ENCODE data around the gene PLXNB1.

Gene PLXNB1

DNA sequence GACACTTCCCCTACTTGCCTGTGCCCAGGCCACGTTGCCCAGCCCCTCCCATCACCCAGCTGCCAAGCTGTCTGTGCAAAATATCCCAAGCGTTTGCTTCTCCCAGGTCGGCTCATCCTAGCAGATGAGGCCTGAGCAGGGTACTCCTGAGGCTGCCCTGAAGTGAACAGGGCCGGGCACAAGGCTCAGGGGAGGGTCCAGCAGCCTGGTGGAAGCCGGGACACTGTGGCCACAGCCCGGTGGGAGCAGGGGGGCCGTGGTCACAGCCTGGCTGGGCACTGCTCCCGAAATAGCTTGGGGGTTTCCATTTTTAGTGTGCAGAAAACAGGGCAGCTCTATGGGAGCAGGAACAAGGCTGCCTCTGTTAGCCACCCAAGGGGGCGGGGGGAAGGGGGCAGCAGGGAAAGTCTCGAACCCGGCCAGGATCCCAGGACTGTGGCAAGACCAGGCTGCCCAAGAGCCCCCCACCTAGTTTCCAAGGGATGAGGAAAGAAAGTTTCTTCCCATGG, 3.4 kb downstream of the PLXNB1 start:
- no peak overlapping the region for H3K27ac ChIP-seq
- TF ChIP-seq, protein P1, sequence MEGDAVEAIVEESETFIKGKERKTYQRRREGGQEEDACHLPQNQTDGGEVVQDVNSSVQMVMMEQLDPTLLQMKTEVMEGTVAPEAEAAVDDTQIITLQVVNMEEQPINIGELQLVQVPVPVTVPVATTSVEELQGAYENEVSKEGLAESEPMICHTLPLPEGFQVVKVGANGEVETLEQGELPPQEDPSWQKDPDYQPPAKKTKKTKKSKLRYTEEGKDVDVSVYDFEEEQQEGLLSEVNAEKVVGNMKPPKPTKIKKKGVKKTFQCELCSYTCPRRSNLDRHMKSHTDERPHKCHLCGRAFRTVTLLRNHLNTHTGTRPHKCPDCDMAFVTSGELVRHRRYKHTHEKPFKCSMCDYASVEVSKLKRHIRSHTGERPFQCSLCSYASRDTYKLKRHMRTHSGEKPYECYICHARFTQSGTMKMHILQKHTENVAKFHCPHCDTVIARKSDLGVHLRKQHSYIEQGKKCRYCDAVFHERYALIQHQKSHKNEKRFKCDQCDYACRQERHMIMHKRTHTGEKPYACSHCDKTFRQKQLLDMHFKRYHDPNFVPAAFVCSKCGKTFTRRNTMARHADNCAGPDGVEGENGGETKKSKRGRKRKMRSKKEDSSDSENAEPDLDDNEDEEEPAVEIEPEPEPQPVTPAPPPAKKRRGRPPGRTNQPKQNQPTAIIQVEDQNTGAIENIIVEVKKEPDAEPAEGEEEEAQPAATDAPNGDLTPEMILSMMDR (conservative IDR thresholded peaks at IDR 0.05), result no peak
- TF ChIP-seq ZFX (IDR thresholded peaks at IDR 0.05), result no peak

DNA sequence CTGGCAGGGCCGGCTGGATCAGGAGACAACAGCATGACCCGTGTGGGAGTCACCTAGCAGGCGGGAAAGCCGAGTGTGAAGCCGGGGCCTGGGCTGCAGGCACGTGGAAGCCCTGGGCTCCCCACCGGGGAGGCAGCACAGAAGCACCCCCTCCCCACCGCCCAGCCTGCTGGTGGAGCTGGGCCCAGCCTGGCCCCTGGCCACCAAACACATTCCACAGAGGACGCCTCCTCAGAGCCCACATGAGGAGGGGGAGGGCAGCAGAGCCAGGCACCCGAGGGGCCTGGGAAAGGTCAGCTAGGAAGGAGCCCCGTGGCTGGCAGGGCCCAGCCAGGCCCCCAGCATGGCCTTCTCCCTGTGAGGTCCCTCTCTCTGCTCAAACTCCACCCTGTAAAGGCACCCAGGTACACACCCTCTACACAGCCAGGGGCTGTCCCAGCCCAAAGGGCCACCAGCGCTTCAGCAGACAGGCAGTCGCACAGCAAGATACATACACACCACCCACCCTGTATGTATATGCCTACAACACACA, 4.5 kb downstream of the PLXNB1 start:
- H3K27ac ChIP-seq, result no peak overlapping the region
- TF ChIP-seq ZFX (IDR thresholded peaks at IDR 0.05), result no peak
- TF ChIP-seq, protein P1 (conservative IDR thresholded peaks at IDR 0.05), result no peak

DNA sequence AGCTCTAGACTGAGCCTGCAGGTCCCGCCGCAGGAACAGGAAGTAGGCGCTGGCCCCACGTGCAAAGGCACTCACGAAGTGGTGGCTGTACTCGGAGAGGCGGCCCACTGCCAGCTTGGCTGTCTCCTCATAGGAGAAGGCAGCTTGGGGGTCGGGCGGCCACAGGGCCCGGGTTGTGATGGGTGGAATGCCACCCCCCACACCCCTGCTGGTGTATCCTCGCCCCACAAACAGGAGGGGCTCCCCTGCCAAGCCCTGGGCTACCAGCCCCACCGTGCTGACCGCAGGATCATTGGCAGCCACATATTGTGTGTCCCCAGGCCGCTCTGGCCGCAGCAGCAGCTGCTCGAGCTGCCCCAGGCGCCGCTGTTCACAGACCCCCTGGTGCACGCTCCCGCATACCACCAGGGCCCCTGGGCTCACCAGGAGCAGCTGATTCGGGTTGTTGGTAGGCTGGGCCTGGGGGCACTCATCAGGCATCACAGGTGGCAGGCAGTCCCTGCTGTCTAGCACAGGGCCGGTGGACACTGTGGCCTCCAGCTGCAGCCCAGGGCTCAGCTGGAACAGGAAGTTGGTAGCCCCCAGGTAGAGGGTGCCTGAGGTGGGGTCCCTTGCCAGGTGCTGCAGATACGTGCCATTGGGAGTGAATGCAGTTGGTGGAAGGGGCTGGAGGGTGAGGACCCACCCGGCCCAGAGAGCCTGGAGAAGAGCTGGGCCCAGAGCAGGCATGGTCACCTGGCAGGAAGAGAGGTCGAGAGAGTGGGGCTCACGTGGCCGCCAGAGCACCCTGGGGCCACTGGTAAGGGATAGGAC, 5.8 kb downstream of the PLXNB1 start:
- H3K27ac ChIP-seq, result no peak overlapping the region
- TF ChIP-seq, protein P1 (conservative IDR thresholded peaks at IDR 0.05), result no peak
- TF ChIP-seq ZFX (IDR thresholded peaks at IDR 0.05), result no peak

DNA sequence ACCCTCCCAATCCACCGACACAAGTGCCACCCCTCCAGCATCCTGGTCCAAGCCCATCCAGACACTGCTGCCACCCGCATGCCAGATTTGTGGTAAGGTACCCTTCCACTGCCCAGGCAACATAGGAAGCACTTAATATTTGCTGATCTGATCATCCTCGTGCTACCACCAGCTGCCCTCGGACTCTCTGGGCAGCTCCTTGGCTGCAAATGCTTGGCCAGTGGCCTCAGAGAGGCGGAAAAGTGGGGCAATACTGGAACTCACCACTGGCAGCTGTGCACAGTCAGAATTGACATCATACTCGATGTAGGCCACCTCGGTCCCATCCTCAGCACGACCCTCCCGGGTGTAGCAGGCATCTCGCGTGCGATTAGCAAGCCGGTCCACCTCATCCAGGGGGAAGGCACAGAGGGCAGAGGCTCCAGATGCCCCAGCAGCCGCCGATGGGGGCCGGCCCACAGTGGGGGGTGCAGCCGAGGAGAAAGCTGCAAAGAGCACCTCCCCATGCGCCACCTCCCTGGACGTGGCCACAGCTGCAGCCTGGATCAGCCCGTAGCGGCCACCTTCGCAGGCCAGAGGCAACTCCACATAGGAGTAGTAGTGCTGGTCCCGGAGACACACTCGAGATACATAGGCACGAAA, 6.5 kb downstream of the PLXNB1 start:
- H3K27ac ChIP-seq, result no peak overlapping the region
- TF ChIP-seq ZFX (IDR thresholded peaks at IDR 0.05), result no peak
- TF ChIP-seq, protein P1 (conservative IDR thresholded peaks at IDR 0.05), result no peak

DNA sequence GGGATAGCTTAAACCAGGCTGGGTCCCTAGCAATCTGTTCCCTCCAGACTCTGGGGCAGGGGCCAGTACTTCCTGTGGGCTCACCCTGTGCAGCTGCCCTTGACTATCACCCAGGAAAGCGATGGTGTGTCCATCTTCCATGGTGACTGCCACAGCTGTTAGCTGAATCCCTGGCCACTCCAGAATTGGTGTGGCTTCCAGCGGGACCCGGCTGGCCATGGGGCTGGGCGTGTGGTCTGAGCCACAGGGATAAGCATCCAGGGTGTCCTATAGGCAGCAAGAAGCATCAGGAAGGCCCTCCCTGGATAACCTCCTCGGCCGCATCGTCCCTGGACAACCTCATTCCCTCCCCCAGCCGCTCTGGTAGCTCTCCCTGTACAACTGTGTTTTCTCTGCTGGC, 7.2 kb downstream of the PLXNB1 start:
- TF ChIP-seq, protein P1 (conservative IDR thresholded peaks at IDR 0.05), result no peak
- no peak for TF ChIP-seq ZFX (IDR thresholded peaks at IDR 0.05)

DNA sequence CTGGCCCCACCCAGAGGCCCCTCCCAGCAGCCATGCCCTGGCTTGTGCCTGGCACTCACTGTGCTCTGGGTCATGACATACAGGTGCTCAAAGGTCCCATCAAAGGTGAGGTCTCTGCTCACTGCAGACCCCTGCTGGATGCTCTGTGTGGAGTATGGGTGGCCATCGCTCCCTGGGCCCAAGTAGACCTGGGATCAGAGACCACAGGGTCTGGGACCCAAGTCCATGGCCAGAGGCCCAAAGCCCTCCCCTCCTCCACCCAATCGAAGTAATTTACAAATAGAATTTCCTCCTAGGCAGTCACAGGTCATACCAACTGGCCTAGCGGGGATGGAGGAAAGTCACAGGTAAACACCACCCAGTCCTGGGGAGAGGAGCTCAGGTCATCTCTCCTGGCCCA, 7.6 kb downstream of the PLXNB1 start:
- TF ChIP-seq, protein P1 (conservative IDR thresholded peaks at IDR 0.05), result no peak
- TF ChIP-seq ZFX (IDR thresholded peaks at IDR 0.05), result no peak
- H3K27ac ChIP-seq, result no peak overlapping the region

More for the DNA sequence above, 7.2 kb downstream of the PLXNB1 start:
- H3K27ac ChIP-seq, result no peak overlapping the region

DNA sequence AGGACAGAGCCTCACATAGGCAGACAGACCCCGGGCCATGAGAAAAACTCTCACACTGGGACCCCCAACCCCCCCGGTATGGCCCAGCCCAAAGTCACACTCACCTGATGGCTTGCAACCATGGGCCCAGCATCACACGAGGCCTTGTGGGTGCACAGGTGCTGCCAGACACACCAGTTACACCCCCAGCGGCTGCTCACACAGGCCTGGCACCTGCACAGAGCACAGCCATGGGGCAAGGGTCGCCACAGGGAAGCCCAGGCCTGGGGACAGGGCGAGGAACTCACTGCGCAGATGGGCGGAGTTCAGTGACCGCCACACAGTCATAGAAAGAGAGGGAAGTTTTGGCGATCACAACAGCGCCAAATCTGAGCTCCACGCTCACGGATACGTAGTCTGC, 9.3 kb downstream of the PLXNB1 start:
- TF ChIP-seq, protein P1 (conservative IDR thresholded peaks at IDR 0.05), result no peak
- TF ChIP-seq ZFX (IDR thresholded peaks at IDR 0.05), result no peak
- no peak overlapping the region for H3K27ac ChIP-seq

Measured in C4-2B (cell line).